PC-9 (cell line): ENCODE data around the gene TUBA1C.
"Not testable (repeated sequence)": the region's sequence is repeated elsewhere in the genome, so short reads cannot be mapped to it uniquely, and the experiment has no call there.

Source experiments
- CTCF ChIP-seq: fragments of 200-600 bp; sonication (generic); conservative IDR thresholded peaks from 2 replicates; pipeline ENCODE4 v1.6.1; 2017; ENCODE audit warnings: mixed run types, antibody characterized with exemption, mild to moderate bottlenecking, moderate library complexity
- EZH2 ChIP-seq: fragments of 200-600 bp; sonication (generic); IDR thresholded peaks from 2 replicates; pipeline ENCODE4 v1.8.0; 2017; ENCODE audit warnings: antibody characterized with exemption, low read depth

GRCh38 chr12:49317118-49317517 is 52.2 kb downstream of the TUBA1C start:
- TF ChIP-seq CTCF, EZH2: not testable (repeated sequence)
